HEK293T (cell line): ENCODE results near the gene PAN2.

Experiments used
- BHLHE40 ChIP-seq: fragments of 450-650 bp; IDR thresholded peaks from 2 replicates; pipeline ENCODE4 v1.6.1; 2016; ENCODE audit warnings: mild to moderate bottlenecking, moderate library complexity, borderline replicate concordance
- FOXK2 ChIP-seq: fragments of 450-650 bp; IDR thresholded peaks from 2 replicates; pipeline ENCODE4 v1.6.1; 2016; ENCODE audit warnings: mild to moderate bottlenecking

- no peak for TF ChIP-seq BHLHE40
- no peak for TF ChIP-seq FOXK2
Measured at GRCh38 chr12:56336361-56337167, 2.8 kb upstream of the PAN2 start.
